ENCODE results near the gene GVQW3.

GVQW3 gene

DNA sequence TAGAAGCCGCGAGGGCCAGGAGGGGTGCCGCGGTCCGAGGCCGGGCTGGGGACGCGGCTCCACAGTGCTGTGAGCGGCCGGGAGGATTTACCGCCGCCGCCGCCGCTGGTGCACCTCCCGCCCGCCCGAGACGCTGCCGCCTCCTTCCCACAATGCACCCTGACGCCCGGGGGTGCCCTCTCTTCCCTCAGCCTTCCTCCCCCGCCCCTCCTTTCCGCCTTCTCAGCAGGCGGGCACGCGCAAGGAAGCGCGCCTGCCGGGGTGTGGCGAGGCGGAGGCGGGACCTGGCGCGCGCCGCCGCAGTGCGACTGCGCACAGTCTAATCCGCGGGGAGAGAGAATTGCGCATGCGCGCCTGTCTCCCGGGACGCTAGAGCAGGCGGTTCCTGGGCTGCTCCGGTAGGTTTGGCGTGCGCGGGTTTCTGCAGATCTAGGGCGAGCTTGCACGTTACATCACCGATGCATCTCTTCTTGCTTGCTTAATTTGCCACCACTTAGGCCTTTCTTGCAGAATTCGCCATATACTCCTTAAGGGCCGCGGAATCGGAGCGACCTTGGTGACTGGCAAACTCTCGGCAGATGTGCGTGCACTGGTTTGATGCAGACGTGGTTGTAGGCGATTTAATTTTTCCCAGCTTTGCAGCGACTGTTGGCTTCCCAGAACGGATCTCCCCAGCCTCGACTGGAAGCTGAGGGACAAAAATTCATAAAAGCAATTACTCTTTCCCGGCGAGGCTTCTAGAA, at the start of gene GVQW3, which contains the start of gene THAP12:
Gene GVQW3 (plus strand): TSS at position 347 of the 743 bp plus-strand sequence. CDS start 506 bp downstream, outside the sequence.
Gene THAP12 (minus strand): TSS at position 156 of the 743 bp plus-strand sequence. CDS start 296 bp downstream, outside the sequence.
- DNase-seq = peak; percentile 87

DNA sequence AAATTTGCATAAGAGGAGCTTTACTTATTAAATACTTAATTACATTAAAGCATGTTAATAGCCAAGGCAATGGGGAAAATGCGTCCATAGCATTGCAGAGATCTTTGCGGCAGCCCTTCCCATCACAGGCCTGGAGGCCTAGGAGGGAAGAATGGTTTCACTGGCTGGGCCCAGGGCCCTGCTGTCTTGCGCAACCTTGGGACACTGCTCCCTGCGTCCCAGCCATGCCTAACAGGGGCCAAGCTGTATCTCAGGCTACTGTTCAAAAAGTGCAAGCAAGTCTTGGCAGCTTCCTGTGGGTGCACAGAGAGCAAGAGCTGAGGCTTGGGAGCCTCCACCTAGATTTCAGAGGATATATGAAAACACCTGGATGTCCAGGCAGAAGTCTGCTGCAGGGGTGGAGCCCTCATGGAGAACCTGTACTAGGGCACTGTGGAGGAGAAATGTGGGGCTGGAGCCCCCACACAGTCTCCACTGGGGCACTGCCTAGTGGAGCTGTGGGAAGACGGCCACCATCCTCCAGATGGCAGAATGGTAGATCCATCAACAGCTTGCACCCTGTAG, 46.2 kb upstream of the GVQW3 start:
- no peak for DNase-seq

- no peak for DNase-seq
Measured at GRCh38 chr11:76335842-76336241, 45.3 kb upstream of the GVQW3 start.

- DNase-seq = no peak
Measured at GRCh38 chr11:76336597-76336996, 44.5 kb upstream of the GVQW3 start.

GRCh38 chr11:76337469-76337868, 43.7 kb upstream of the GVQW3 start:
- DNase-seq = no peak

DNA sequence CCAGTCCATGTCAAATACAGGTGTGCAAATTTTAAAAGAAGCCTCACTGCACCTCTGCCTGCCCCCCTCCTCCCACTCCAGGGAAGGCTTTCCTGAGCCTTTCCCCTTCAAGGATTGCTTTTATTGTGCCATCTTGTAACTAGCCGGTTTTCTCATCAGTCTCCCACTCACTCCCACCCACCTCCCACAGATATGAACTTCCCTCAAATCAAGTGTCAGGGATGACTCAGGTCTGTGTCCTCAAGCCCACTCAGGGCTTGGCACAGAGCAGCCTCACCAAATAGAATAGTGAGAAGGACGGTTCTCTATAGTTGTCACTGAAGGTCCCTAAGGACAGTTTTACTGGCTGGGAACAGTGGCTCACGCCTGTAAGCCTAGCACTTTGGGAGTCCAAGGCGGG, 43.2 kb upstream of the GVQW3 start:
- DNase-seq = no peak

- no peak for DNase-seq
Measured at GRCh38 chr11:76339221-76339620, 41.9 kb upstream of the GVQW3 start.

DNA sequence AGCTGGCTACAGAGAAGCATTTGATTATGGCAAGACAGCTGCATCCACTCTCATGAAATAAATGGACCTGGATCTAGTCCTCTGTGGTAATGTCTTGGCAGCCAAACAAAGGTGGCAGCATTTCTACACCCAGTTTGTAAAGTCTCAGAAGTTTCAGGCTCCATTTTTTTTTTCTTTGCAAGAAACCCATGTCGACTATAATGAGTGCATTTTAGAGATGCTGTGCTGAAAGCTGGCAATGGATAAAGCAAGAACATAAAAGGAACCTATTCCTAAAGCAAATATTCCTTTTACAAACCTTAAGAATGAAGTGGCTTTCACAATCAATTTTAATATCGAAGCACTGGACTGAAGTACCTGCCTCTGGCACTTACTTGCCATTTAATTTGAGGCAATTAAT, 33.7 kb upstream of the GVQW3 start:
- no peak for DNase-seq

GRCh38 chr11:76348348-76348747, 32.8 kb upstream of the GVQW3 start:
- no peak for DNase-seq

GRCh38 chr11:76355172-76355571, 26.0 kb upstream of the GVQW3 start:
- DNase-seq = no peak

- DNase-seq = no peak
Measured at GRCh38 chr11:76361374-76361773, 19.7 kb upstream of the GVQW3 start.

DNA sequence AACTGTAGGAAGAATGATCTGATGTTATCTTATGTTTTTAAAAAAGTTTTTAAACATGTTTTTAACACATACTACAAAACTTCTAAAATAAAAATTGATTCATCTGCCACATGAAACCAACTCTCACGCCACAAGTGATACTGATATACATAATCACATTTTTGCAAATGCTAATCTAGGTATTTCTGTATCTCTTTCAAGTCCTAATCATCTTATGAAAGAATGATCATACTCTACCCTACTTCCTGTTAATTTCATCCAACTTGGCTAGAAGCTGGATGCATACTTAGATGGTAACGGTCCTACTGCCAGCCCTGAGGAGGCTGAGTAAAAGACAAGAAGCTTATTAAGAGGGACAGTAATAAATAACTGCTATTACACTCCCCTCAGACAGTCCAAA, 19.3 kb upstream of the GVQW3 start:
- no peak for DNase-seq

- no peak for DNase-seq
Measured at GRCh38 chr11:76362716-76363115, 18.4 kb upstream of the GVQW3 start.

- DNase-seq = no peak
Measured at GRCh38 chr11:76365038-76365679, 16.0 kb upstream of the GVQW3 start.

DNA sequence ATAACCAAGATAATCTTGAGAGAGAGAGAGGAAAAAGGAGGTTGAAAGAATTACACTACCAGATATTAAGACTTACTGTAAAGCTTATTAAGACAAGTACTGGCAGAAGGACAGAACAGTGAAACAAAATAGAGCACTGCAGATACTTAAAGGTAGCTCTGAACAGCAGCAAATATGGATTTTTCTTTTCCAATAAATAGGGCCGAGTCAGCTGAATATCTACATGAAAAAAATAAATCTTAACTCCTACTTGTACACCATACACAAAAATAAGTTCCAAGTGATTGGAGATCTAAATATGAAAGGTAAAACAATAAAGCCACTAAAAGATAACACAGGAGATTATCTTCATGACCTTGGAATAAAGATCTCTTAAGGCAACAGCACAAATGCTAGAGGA, 12.6 kb upstream of the GVQW3 start:
- no peak for DNase-seq

DNA sequence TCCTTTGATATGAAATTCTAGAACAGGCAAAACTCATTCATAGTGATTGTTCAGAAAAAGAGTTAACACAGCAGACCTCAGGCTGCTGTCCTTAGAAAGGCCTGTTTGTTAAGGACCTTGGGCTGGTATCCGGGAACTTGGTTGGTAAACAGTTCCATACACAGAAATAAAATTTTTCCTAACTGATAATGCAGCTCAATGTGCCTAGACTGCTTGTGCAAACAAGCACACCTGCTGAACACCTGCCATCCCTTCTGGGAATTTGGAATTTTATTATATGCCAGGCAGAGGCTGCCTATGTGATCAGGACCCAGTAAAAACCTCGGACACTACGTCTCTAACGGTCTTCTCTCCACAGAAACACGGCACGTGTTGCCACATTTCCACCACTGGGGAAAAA, 11.7 kb upstream of the GVQW3 start:
- no peak for DNase-seq

DNA sequence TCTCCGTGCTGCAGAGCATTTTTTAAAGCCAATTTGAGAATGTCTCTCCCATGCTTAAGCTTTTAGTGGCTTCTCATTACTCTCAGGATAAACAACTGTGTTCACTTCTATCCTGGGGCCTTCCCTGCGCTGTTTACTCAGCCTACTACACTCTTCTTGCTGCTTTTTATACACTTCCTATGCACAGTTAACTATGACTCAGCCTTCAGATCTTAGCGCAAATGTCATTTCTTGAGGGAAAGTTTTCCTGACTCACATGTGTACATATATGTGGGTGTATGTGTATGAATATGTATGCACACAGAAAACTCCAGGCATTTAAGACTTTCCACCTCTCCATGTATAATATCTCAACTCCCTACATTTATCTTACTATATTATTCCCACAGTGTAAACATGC, 10.0 kb upstream of the GVQW3 start:
- no peak for DNase-seq

- DNase-seq = no peak
Measured at GRCh38 chr11:76376746-76377558, 4.2 kb upstream of the GVQW3 start.

DNA sequence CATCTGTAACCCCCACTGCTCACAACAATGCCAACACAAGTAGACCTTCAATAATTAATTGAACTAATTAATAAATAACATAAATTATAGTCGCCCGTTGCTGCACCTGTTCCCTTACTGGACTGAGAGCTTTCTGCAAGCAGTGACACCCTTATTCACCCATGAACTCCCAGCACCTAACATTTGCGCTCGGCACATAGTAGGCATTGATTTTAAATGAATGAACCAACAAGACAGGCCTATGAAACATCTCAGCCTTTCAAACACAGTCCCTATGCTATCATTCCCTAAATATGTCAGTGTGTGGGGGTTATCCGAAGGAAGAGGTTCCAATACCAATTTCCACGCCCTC, 1.3 kb upstream of the GVQW3 start:
- DNase-seq = no peak

- no peak for DNase-seq
Measured at GRCh38 chr11:76380159-76380976, 755 bp upstream of the GVQW3 start.

- DNase-seq = no peak
Measured at GRCh38 chr11:76382209-76382608, 1.1 kb downstream of the GVQW3 start.

DNA sequence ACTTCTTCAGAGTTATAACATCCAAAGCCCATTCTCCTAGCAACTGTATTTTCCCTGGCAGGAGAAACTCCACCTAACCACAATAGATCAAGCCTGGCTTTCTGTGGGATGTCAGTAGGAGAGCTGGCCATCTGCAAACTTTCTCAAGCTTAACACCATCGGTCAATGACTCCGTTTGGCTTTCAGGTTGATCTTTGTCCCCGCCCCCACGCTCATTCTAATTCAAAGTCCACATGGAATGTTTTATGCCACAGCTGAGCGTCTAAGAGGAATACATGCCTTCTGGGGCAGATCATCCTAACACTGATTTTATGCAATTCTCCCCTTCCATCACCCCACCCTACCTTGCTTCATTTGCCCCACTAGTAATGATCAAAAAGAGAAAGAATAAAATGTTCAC, 4.8 kb downstream of the GVQW3 start:
- no peak for DNase-seq

GRCh38 chr11:76388408-76388807, 7.3 kb downstream of the GVQW3 start:
- DNase-seq = no peak

Data from DMS 273 treated with DMSO at 0.1 percent for 48 hours (cell line).